Right atrium auricular region (tissue), 2 donors: ENCODE results near the gene TRAPPC11. TPM values are rescaled to one million over a fixed set of nuclear protein-coding genes. Genes with fewer than 3 reads are reported as not detected.

Experiments
- DNase-seq: peaks from one replicate; pipeline ENCODE4 v3.0.0-alpha.2; 2019; ENCODE audit warnings: low spot score
- H3K27ac ChIP-seq, 2 donors: fragments of 200-600 bp; sonication (generic); 1 replicate in 1 of 2; 2 replicates in 1 of 2; pipeline ENCODE4 v1.5.1; 2016 to 2019
- H3K27me3 ChIP-seq, 2 donors: fragments of 200-600 bp; sonication (generic); one replicate each; pipeline versions ENCODE4 v1.5.1 to v1.6.0; 2017 to 2019
- H3K36me3 ChIP-seq: fragments of 200-600 bp; sonication (generic); one replicate; pipeline ENCODE4 v1.5.1; 2016
- H3K4me1 ChIP-seq, 2 donors: fragments of 200-600 bp; sonication (generic); one replicate each; pipeline versions ENCODE4 v1.5.1 to v1.6.0; 2017 to 2019
- H3K4me3 ChIP-seq, 2 donors: fragments of 200-600 bp; sonication (generic); 1 replicate in 1 of 2; 2 replicates in 1 of 2; pipeline ENCODE4 v1.5.1; 2017 to 2019; ENCODE audit warnings: mild to moderate bottlenecking in 1 of 2, moderate library complexity in 1 of 2
- H3K9me3 ChIP-seq, 2 donors: fragments of 200-600 bp; sonication (generic); one replicate each; pipeline ENCODE4 v1.5.1; 2019
- CTCF ChIP-seq, 2 donors: fragments of 200-600 bp; sonication (generic); IDR thresholded peaks; one replicate each; pipeline ENCODE4 v1.5.1; 2019; ENCODE audit warnings: antibody characterized with exemption in 2 of 2
- total RNA-seq, 2 donors: library from RNA; depleted of rRNA; stranded (reverse); fragments of >200 nt; gene quantifications; one replicate each; pipeline ENCODE4 v1.1.0, GENCODE V29; 2016

TRAPPC11 gene
- total RNA-seq, 2 donors from 2014 or later: 22.2 to 31.0 TPM

GRCh38 chr4:183758758-183759447 lies 99.8 kb downstream of the TRAPPC11 start:
- Histone ChIP-seq H3K36me3 (no peaks in the 10 kb centered on the region), H3K4me1 (no peaks in the 10 kb centered on the region), H3K27ac (peak overlapping the region in 1 of 2 donors; percentile 16), H3K9me3 (no peaks in the 10 kb centered on the region), H3K27me3 (no peaks in the 10 kb centered on the region), H3K4me3 (peak overlapping the region in 1 of 2 donors; percentile 37)
- DNase-seq: no peak
- TF ChIP-seq CTCF (IDR thresholded peaks at IDR 0.05): no peak

- Histone ChIP-seq H3K27me3 (no peaks in the 10 kb centered on the region), H3K9me3 (no peaks in the 10 kb centered on the region), H3K4me3 (no peak overlapping the region), H3K4me1 (no peaks in the 10 kb centered on the region), H3K36me3 (no peaks in the 10 kb centered on the region), H3K27ac (no peak overlapping the region)
- no peak for DNase-seq
- no peak for TF ChIP-seq CTCF (IDR thresholded peaks at IDR 0.05)
Observed at GRCh38 chr4:183760326-183760725, 101.2 kb downstream of the TRAPPC11 start.

Other genes starting within 250 kb of the TRAPPC11 start
- 10 to 100 TPM in 1 of 2 donors, 1 to 10 TPM in 1; 9.7 to 11.1 TPM for gene CDKN2AIP, start 214.7 kb upstream of the TRAPPC11 start, total RNA-seq
- gene ING2, start 154.2 kb upstream of the TRAPPC11 start, total RNA-seq: 1 to 10 TPM; 4.6 to 7.7 TPM
- 10 to 100 TPM; 15.3 to 24.9 TPM for gene RWDD4, start 108 bp upstream of the TRAPPC11 start, total RNA-seq
- 10 to 100 TPM; 18.5 to 25.8 TPM for gene STOX2, start 246.0 kb downstream of the TRAPPC11 start, total RNA-seq